OCI-LY7 (cell line): ENCODE results near the gene DCP1B. TPM values are rescaled to one million over a fixed set of nuclear protein-coding genes. Genes with fewer than 3 reads are reported as not detected.

Experiments used
- BruUV-seq: library from RNA; stranded (reverse); fragments of 400-500 nt; replicated peaks from 2 replicates; lab custom pipeline; 2021; lab: Mats Ljungman, UMichigan
- CTCF ChIA-PET: fragments of 300-600 bp; sonication (Branson Sonifier 250); formaldehyde crosslinking; loops from one replicate; lab custom pipeline; 2022; ENCODE audit warnings: antibody characterized with exemption; ENCODE audit not compliant: unreplicated experiment; lab: Charles Lee
- POLR2A ChIA-PET: fragments of 300-600 bp; sonication (Branson Sonifier 250); formaldehyde crosslinking; loops from one replicate; lab custom pipeline; 2022; ENCODE audit warnings: antibody characterized with exemption; lab: Charles Lee
- DNase-seq: peaks from one replicate; pipeline ENCODE4 v3.0.0-alpha.2; 2015; ENCODE audit warnings: low spot score
- H2AFZ ChIP-seq: fragments of 200-600 bp; sonication (generic), shearing (Covaris generic); 2 replicates; pipeline ENCODE4 v1.6.1; 2014; ENCODE audit warnings: mild to moderate bottlenecking, antibody characterized with exemption, low read length, moderate library complexity
- H3K27ac ChIP-seq: fragments of 200-600 bp; sonication (generic); 2 replicates; pipeline ENCODE4 v1.5.1; 2014; ENCODE audit warnings: mixed run types, low read depth, mild to moderate bottlenecking, moderate library complexity, low read length, inconsistent platforms; ENCODE audit not compliant: poor library complexity, severe bottlenecking
- H3K36me3 ChIP-seq: fragments of 200-600 bp; sonication (generic); 2 replicates; pipeline ENCODE4 v1.6.1; 2014; ENCODE audit warnings: mild to moderate bottlenecking, antibody characterized with exemption, low read length, moderate library complexity, mixed read lengths; ENCODE audit not compliant: insufficient read depth
- H3K4me1 ChIP-seq: fragments of 200-600 bp; sonication (generic); 2 replicates; pipeline ENCODE4 v1.5.1; 2014; ENCODE audit warnings: mild to moderate bottlenecking, low read length; ENCODE audit not compliant: insufficient read depth, poor library complexity, severe bottlenecking
- H3K4me2 ChIP-seq: fragments of 200-600 bp; sonication (generic); 2 replicates; pipeline ENCODE4 v1.6.1; 2014; ENCODE audit warnings: mild to moderate bottlenecking, low read length
- H3K4me3 ChIP-seq: fragments of 200-600 bp; sonication (generic); 2 replicates; pipeline ENCODE4 v1.5.1; 2014; ENCODE audit warnings: mild to moderate bottlenecking, low read depth, low read length; ENCODE audit not compliant: poor library complexity, severe bottlenecking
- H3K79me2 ChIP-seq: fragments of 200-600 bp; sonication (generic); 2 replicates; pipeline ENCODE4 v1.6.1; 2016; ENCODE audit warnings: low read depth, mild to moderate bottlenecking, low read length, moderate library complexity, mixed read lengths; ENCODE audit not compliant: insufficient read depth
- H3K9me2 ChIP-seq: fragments of 200-600 bp; sonication (generic); 2 replicates; pipeline ENCODE4 v1.6.1; 2016; ENCODE audit warnings: mild to moderate bottlenecking, low read length, mixed read lengths; ENCODE audit not compliant: insufficient read depth
- H3K9me3 ChIP-seq: fragments of 200-600 bp; sonication (generic); 2 replicates; pipeline ENCODE4 v1.6.1; 2014; ENCODE audit warnings: mild to moderate bottlenecking, mixed run types, low read length, mixed read lengths
- H4K20me1 ChIP-seq: fragments of 200-600 bp; sonication (generic); 2 replicates; pipeline ENCODE4 v1.6.1; 2014; ENCODE audit warnings: mild to moderate bottlenecking, antibody characterized with exemption, low read length, moderate library complexity, mixed read lengths; ENCODE audit not compliant: insufficient read depth
- CTCF ChIP-seq: fragments of 200-600 bp; sonication (generic); conservative IDR thresholded peaks from 2 replicates; pipeline ENCODE4 v1.5.1; 2014; ENCODE audit warnings: mild to moderate bottlenecking, antibody characterized with exemption, low read length, moderate library complexity, mixed read lengths
- EZH2phosphoT487 ChIP-seq: fragments of 200-600 bp; sonication (generic); IDR thresholded peaks from 2 replicates; pipeline ENCODE4 v1.6.1; 2018; ENCODE audit warnings: low read depth, borderline replicate concordance, mild to moderate bottlenecking, mixed run types, antibody characterized with exemption, low read length, moderate library complexity, mixed read lengths
- intact Hi-C: fragments of 100-400 bp; cut with micrococcal nuclease; formaldehyde crosslinking; loops from one replicate; pipeline ENCODE4 v1.10.0; 2022; ENCODE audit not compliant: unreplicated experiment
- total RNA-seq, 2 experiments: library from RNA; depleted of rRNA in 1 of 2; stranded (reverse); fragments of >200 nt in 1 of 2; shearing (Covaris generic) in 1 of 2; gene quantifications; 2 replicates each; pipeline ENCODE4 v1.2.3, GENCODE V29; 2014 to 2022

The DCP1B gene
- total RNA-seq, 2 experiments from 2014 or later: 14.2 to 15.5 TPM

- intact Hi-C loops: no loop called here
- no peak overlapping the region for H3K4me2 ChIP-seq
Observed at GRCh38 chr12:1949771-1950470, 54.3 kb downstream of the DCP1B start.

DNA sequence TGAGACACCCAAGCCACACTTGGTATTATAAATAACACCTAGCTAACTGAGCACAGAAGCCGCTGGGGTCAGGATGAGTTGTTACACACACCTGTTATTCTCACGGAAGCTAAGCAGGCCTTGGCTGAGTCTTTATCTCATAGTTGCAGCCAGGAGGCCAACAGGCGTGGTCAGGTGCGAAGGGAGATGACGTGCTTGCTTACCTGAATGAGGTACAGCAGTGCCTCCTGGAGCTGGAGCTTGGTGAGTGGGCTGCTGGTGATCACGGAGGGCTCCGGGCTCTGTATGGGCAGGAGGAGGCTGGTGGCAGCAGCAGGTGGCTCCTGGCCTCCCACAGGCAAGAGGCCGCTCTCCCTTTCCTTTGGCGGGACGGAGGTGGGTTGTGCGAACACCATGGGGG, 55.4 kb downstream of the DCP1B start:
- POLR2A ChIA-PET: no interaction called here
- no peak overlapping the region for H3K4me2 ChIP-seq
- no peak overlapping the region for H3K4me3 ChIP-seq
- intact Hi-C loops: no loop called here
- H4K20me1 ChIP-seq: no peaks in the 10 kb centered on the region
- no TSS peak for BruUV-seq
- DNase-seq: no peak
- CTCF ChIA-PET: no interaction called here
- H3K79me2 ChIP-seq: no peaks in the 10 kb centered on the region
- H3K36me3 ChIP-seq: peaks cover 59% of the 10 kb centered on the region
- H3K9me3 ChIP-seq: no peaks in the 10 kb centered on the region
- no peaks in the 10 kb centered on the region for H3K4me1 ChIP-seq
- no peak overlapping the region for H2AFZ ChIP-seq
- H3K27ac ChIP-seq: no peak overlapping the region
- H3K9me2 ChIP-seq: no peaks in the 10 kb centered on the region
- TF ChIP-seq EZH2phosphoT487 (no peak), CTCF (no peak)

More at GRCh38 chr12:1949771-1950470, 54.3 kb downstream of the DCP1B start:
- CTCF ChIA-PET: no interaction called here
- Histone ChIP-seq H2AFZ (no peak overlapping the region), H4K20me1 (no peaks in the 10 kb centered on the region), H3K27ac (no peak overlapping the region), H3K36me3 (peaks cover 63% of the 10 kb centered on the region), H3K9me2 (no peaks in the 10 kb centered on the region), H3K79me2 (no peaks in the 10 kb centered on the region), H3K4me3 (no peak overlapping the region), H3K4me1 (no peaks in the 10 kb centered on the region), H3K9me3 (no peaks in the 10 kb centered on the region)
- no peak for TF ChIP-seq EZH2phosphoT487
- TF ChIP-seq CTCF: no peak
- DNase-seq: no peak
- BruUV-seq: no TSS peak
- POLR2A ChIA-PET: no interaction called here

DNA sequence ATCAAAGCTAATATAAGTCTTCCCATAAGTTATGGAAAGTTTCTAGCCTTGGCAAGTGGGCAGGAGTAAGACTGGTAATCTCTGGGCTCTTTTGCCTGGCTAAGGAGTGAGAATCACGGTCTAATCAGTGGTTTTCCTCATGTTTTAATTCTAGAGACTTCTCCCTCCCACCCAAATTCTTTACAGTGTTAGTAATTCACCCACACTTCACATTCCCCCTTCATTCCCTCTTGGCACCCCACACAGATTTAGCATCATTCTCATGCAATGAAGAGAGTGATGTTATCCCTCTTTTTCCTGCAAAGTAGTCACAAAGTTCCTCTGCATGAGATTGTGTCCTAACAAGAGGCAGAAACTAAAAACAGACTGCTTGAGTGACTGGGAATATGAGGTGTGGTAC, 57.2 kb downstream of the DCP1B start:
- no peaks in the 10 kb centered on the region for H3K9me2 ChIP-seq
- POLR2A ChIA-PET: interaction anchor here (0.7 kb wide), 1 partner anchor 313 kb away, joined by 3 read pairs; no protein-coding TSS in a partner anchor
- BruUV-seq: no TSS peak

More for the DNA sequence above, 57.2 kb downstream of the DCP1B start:
- Histone ChIP-seq H3K9me3 (no peaks in the 10 kb centered on the region), H3K4me2 (no peak overlapping the region), H3K4me3 (no peak overlapping the region), H3K36me3 (peaks cover 48% of the 10 kb centered on the region), H2AFZ (no peak overlapping the region), H3K4me1 (no peaks in the 10 kb centered on the region), H4K20me1 (no peaks in the 10 kb centered on the region), H3K79me2 (no peaks in the 10 kb centered on the region), H3K27ac (no peak overlapping the region)
- TF ChIP-seq EZH2phosphoT487 (no peak), CTCF (no peak)
- intact Hi-C loops: no loop called here
- CTCF ChIA-PET: no interaction called here
- no peak for DNase-seq
